Body of pancreas (tissue), 4 donors: ENCODE results near the gene UQCRC1.

Experiments
- POLR2A ChIP-seq, 3 donors: fragments of 450-650 bp; IDR thresholded peaks; one replicate each; pipeline ENCODE4 v1.6.1; 2016; ENCODE audit warnings: antibody characterized with exemption in 3 of 3, mild to moderate bottlenecking in 2 of 3
- TF ChIP-seq, protein P1 (sequence below), 7 experiments: fragments of 450-650 bp in 4 of 7; fragments of 200-600 bp in 3 of 7; sonication (generic) in 3 of 7; IDR thresholded peaks; one replicate each; pipeline ENCODE4 v1.5.1; 2016 to 2019; ENCODE audit warnings: antibody characterized with exemption in 7 of 7

DNA sequence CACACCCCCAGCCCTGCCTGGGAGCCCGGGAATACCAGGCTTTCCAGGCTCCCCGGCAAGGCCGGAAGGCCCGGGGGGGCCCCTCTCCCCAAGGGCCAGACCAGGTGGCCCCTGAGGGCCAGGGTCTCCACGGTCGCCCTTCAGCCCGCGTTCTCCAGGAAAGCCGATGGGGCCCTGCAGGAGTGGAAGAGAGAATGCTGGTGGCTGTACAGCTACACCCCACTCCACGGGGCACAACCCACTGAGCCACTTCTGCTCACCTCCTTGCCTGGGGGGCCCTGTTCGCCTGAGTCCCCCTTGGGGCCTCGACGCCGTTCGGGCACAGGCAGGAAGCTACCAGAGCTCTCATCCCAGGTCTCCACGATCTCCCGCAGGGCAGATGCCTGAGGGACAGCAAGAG is 34.1 kb downstream of the UQCRC1 start:
- TF ChIP-seq, protein P1, sequence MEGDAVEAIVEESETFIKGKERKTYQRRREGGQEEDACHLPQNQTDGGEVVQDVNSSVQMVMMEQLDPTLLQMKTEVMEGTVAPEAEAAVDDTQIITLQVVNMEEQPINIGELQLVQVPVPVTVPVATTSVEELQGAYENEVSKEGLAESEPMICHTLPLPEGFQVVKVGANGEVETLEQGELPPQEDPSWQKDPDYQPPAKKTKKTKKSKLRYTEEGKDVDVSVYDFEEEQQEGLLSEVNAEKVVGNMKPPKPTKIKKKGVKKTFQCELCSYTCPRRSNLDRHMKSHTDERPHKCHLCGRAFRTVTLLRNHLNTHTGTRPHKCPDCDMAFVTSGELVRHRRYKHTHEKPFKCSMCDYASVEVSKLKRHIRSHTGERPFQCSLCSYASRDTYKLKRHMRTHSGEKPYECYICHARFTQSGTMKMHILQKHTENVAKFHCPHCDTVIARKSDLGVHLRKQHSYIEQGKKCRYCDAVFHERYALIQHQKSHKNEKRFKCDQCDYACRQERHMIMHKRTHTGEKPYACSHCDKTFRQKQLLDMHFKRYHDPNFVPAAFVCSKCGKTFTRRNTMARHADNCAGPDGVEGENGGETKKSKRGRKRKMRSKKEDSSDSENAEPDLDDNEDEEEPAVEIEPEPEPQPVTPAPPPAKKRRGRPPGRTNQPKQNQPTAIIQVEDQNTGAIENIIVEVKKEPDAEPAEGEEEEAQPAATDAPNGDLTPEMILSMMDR (IDR thresholded peaks at IDR 0.05) = no peak
- no peak for TF ChIP-seq POLR2A (IDR thresholded peaks at IDR 0.05)
